Endothelial cell of umbilical vein (primary cell): ENCODE data around the gene DGKB. TPM values are rescaled to one million over a fixed set of nuclear protein-coding genes. Genes with fewer than 3 reads are reported as not detected.

Experiments used
- BruUV-seq: library from RNA; stranded (reverse); fragments of 400-500 nt; replicated peaks from 2 replicates; lab custom pipeline; 2021; lab: Mats Ljungman, UMichigan
- CTCF ChIA-PET: fragments of 300-600, 350-600 bp; sonication (Branson Sonifier 250); formaldehyde crosslinking; loops from one replicate; lab custom pipeline; 2021; ENCODE audit warnings: antibody characterized with exemption, inconsistent platforms; lab: Charles Lee
- POLR2A ChIA-PET: fragments of 300-600, 350-600 bp; sonication (Branson Sonifier 250); formaldehyde crosslinking; loops from one replicate; lab custom pipeline; 2021; ENCODE audit warnings: antibody characterized with exemption, inconsistent platforms; lab: Charles Lee
- DNase-seq: peaks from one replicate; pipeline ENCODE4 v3.0.0-alpha.2; 2011; ENCODE audit warnings: low read depth, low spot score
- FAIRE-seq: peaks from 2 replicates; lab custom pipeline; 2011; peaks lifted over from hg19 to GRCh38; lab: Jason Lieb, UNC
- H2AFZ ChIP-seq: 2 replicates; pipeline ENCODE4 v1.6.0; 2012; ENCODE audit warnings: low read depth, low read length, control low read depth, inconsistent platforms
- H3K27ac ChIP-seq: 2 replicates; pipeline ENCODE4 v1.5.1; 2011; ENCODE audit warnings: low read depth, mild to moderate bottlenecking, control low read depth, low read length, moderate library complexity; ENCODE audit not compliant: insufficient read depth
- H3K27me3 ChIP-seq, 2 experiments: 2 replicates each; pipeline versions ENCODE4 v1.6.0 to v1.6.1; 2011; ENCODE audit warnings: low read length in 2 of 2, mixed read lengths in 1 of 2; ENCODE audit not compliant: control insufficient read depth in 2 of 2, insufficient read depth in 2 of 2
- H3K36me3 ChIP-seq, 2 experiments: 2 replicates in 1 of 2; 3 replicates in 1 of 2; pipeline ENCODE4 v1.5.1; 2011; ENCODE audit warnings: low read length in 2 of 2, mild to moderate bottlenecking in 1 of 2, moderate library complexity in 1 of 2; ENCODE audit not compliant: control insufficient read depth in 2 of 2, insufficient read depth in 2 of 2; ENCODE audit errors: extremely low read depth in 1 of 2
- H3K4me1 ChIP-seq: 3 replicates; pipeline ENCODE4 v1.5.1; 2011; ENCODE audit warnings: mild to moderate bottlenecking, low read length; ENCODE audit not compliant: control insufficient read depth, insufficient read depth; ENCODE audit errors: extremely low read depth
- H3K4me2 ChIP-seq: 2 replicates; pipeline ENCODE4 v1.6.1; 2011; ENCODE audit warnings: low read length, control low read depth, mixed read lengths; ENCODE audit not compliant: insufficient read depth
- H3K4me3 ChIP-seq, 3 experiments: fragments of 200-600 bp in 1 of 3; sonication (generic), shearing (Covaris generic) in 1 of 3; replicated peaks in 1 of 3; 2 replicates each; pipeline ENCODE4 v1.5.1; 2011 to 2016; ENCODE audit warnings: control low read depth in 3 of 3, low read length in 3 of 3, mild to moderate bottlenecking in 2 of 3, inconsistent platforms in 1 of 3, low read depth in 1 of 3, moderate library complexity in 1 of 3; ENCODE audit not compliant: insufficient read depth in 1 of 3
- H3K79me2 ChIP-seq: 2 replicates; pipeline ENCODE4 v1.6.0; 2012; ENCODE audit warnings: low read length, inconsistent platforms; ENCODE audit not compliant: control insufficient read depth, insufficient read depth
- H3K9ac ChIP-seq: replicated peaks from 2 replicates; pipeline ENCODE3; 2011; ENCODE audit warnings: low read length, control low read depth; ENCODE audit not compliant: insufficient read depth; ENCODE audit errors: extremely low read depth
- H3K9me1 ChIP-seq: replicated peaks from 3 replicates; pipeline ENCODE4 v1.6.0; 2011; ENCODE audit warnings: mild to moderate bottlenecking, low read length; ENCODE audit not compliant: control insufficient read depth, insufficient read depth; ENCODE audit errors: extremely low read depth
- H3K9me3 ChIP-seq: replicated peaks from 2 replicates; pipeline ENCODE4 v1.5.1; 2012; ENCODE audit warnings: low read length, inconsistent platforms; ENCODE audit not compliant: control insufficient read depth, insufficient read depth
- H4K20me1 ChIP-seq: replicated peaks from 2 replicates; pipeline ENCODE3; 2011; ENCODE audit warnings: mild to moderate bottlenecking, low read length; ENCODE audit not compliant: control insufficient read depth, insufficient read depth; ENCODE audit errors: extremely low read depth
- EZH2 ChIP-seq: IDR thresholded peaks from 2 replicates; pipeline ENCODE4 v1.6.1; 2012; ENCODE audit warnings: borderline replicate concordance, low read depth, mild to moderate bottlenecking, moderate library complexity, low read length, inconsistent platforms; ENCODE audit not compliant: severe bottlenecking
- FOS ChIP-seq: IDR thresholded peaks from 2 replicates; pipeline ENCODE4 v1.6.1; 2011; ENCODE audit warnings: mild to moderate bottlenecking, low read length, moderate library complexity, borderline replicate concordance; ENCODE audit not compliant: insufficient read depth
- GATA2 ChIP-seq: IDR thresholded peaks from 2 replicates; pipeline ENCODE4 v1.7.0; 2011; ENCODE audit warnings: low read depth, mild to moderate bottlenecking, moderate library complexity, mixed read lengths, low read length; ENCODE audit not compliant: insufficient read length, insufficient read depth
- JUN ChIP-seq: IDR thresholded peaks from 2 replicates; pipeline ENCODE4 v1.6.1; 2011; ENCODE audit warnings: borderline replicate concordance, low read depth; ENCODE audit not compliant: insufficient read length, insufficient read depth
- POLR2A ChIP-seq: IDR thresholded peaks from 2 replicates; pipeline ENCODE4 v1.6.1; 2012; ENCODE audit warnings: low read depth, mild to moderate bottlenecking, control low read depth, low read length
- POLR2AphosphoS5 ChIP-seq: IDR thresholded peaks from 2 replicates; pipeline ENCODE4 v1.6.1; 2012; ENCODE audit warnings: low read depth, mild to moderate bottlenecking, control low read depth, low read length, moderate library complexity; ENCODE audit not compliant: insufficient read depth
- dilution Hi-C: fragments of 300-500 bp; cut with MboI; formaldehyde crosslinking; loops from one replicate; pipeline ENCODE4 v1.15.0; 2019; ENCODE audit warnings: low sequenced_read_pairs; ENCODE audit not compliant: extremely low pct_ligation_motif_present
- intact Hi-C: fragments of 100-400 bp; cut with micrococcal nuclease; formaldehyde crosslinking; loops from one replicate; pipeline ENCODE4 v1.10.0; 2022
- polyA plus RNA-seq, 4 experiments: library from polyadenylated mRNA; depleted of rRNA in 3 of 4; stranded (reverse) in 3 of 4; unstranded in 1 of 4; fragments of >200 nt; gene quantifications; 2 replicates each; pipeline versions ENCODE4 v1.2.1 to v1.2.3, GENCODE V29; 2011 to 2012; ENCODE audit warnings: missing spikeins in 1 of 4
- total RNA-seq: library from RNA; stranded (reverse); gene quantifications from 2 replicates; pipeline ENCODE4 v1.2.3, GENCODE V29; 2021
- TF ChIP-seq, protein P1 (sequence below): IDR thresholded peaks from 2 replicates; pipeline ENCODE4 v1.6.1; 2011; ENCODE audit not compliant: insufficient read depth, insufficient read length
- TF ChIP-seq, protein P2 (sequence below), 2 donors: IDR thresholded peaks; 1 replicate in 1 of 2; 2 replicates in 1 of 2; pipeline ENCODE4 v1.5.1; 2011; ENCODE audit warnings: low read length in 2 of 2, mild to moderate bottlenecking in 2 of 2, moderate library complexity in 2 of 2, control low read depth in 1 of 2, inconsistent platforms in 1 of 2, low read depth in 1 of 2; ENCODE audit not compliant: insufficient read depth in 1 of 2; ENCODE audit errors: extremely low read depth in 1 of 2

DGKB gene
- total and polyA plus RNA-seq, 2 donors (not counting 3 experiments of a cell fraction or from before 2014, with no cell fraction given), result not detected

DNA sequence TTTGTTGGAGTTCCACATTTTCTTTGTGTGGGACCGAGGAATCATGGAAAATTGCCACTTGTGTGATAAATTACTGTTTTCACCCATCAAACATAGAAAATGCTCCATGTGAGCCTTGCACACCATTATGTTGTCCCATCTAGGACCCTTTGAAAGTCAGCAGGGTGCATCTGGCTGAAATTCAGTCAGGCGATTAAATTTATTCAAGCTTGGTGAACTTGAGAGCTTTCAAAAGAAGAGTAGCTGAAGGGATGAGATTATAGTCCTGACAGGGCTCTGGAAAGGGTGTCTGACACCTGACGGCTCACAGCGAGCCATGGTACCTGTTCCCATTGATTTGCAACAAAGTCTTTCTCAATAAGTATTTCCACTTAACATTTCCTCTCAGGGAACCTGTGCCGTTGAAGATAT is 513.4 kb downstream of the DGKB start:
- ChIA-PET CTCF (no interaction called here), POLR2A (no interaction called here)
- Histone ChIP-seq H3K36me3 (no peaks in the 10 kb centered on the region), H3K9me1 (no peaks in the 10 kb centered on the region), H3K9me3 (no peaks in the 10 kb centered on the region), H3K27ac (no peak overlapping the region), H3K27me3 (no peaks in the 10 kb centered on the region), H3K4me1 (no peaks in the 10 kb centered on the region), H3K4me2 (no peak overlapping the region), H3K9ac (no peak overlapping the region), H4K20me1 (no peaks in the 10 kb centered on the region), H3K79me2 (no peaks in the 10 kb centered on the region), H3K4me3 (no peak overlapping the region), H2AFZ (no peak overlapping the region)
- TF ChIP-seq POLR2AphosphoS5, result no peak
- TF ChIP-seq POLR2A, result no peak
- no peak for TF ChIP-seq FOS
- TF ChIP-seq, protein P1, sequence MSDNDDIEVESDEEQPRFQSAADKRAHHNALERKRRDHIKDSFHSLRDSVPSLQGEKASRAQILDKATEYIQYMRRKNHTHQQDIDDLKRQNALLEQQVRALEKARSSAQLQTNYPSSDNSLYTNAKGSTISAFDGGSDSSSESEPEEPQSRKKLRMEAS, result no peak
- no peak for TF ChIP-seq EZH2
- dilution Hi-C loops (no loop called here), intact Hi-C loops (no loop called here)
- no TSS peak for BruUV-seq
- no peak for DNase-seq
- no peak for FAIRE-seq

DNA sequence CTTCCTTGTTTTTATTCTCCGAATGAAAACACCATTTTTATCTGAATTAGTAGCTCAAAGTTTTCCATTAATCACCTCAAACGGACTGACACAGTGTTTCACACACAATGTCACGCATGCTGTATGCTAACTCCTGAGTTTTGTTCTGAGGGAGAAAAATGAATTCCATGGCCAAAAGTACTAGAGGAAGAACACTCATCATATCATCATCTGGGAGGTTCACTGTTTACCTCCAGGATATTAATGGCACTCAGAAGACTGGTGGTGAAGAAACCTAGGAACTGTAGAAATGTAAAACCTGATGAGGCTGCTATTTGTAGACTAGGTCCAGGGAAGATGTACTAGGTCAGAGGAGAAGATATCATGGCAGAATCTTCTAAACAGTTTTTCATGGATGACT is 517.5 kb downstream of the DGKB start:
- TF ChIP-seq, protein P1, result no peak
- TF ChIP-seq JUN (no peak), GATA2 (no peak), POLR2A (no peak)
- TF ChIP-seq, protein P2, sequence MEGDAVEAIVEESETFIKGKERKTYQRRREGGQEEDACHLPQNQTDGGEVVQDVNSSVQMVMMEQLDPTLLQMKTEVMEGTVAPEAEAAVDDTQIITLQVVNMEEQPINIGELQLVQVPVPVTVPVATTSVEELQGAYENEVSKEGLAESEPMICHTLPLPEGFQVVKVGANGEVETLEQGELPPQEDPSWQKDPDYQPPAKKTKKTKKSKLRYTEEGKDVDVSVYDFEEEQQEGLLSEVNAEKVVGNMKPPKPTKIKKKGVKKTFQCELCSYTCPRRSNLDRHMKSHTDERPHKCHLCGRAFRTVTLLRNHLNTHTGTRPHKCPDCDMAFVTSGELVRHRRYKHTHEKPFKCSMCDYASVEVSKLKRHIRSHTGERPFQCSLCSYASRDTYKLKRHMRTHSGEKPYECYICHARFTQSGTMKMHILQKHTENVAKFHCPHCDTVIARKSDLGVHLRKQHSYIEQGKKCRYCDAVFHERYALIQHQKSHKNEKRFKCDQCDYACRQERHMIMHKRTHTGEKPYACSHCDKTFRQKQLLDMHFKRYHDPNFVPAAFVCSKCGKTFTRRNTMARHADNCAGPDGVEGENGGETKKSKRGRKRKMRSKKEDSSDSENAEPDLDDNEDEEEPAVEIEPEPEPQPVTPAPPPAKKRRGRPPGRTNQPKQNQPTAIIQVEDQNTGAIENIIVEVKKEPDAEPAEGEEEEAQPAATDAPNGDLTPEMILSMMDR (IDR thresholded peaks at IDR 0.05; ENCODE audit: extremely low read depth in 1 of 2, insufficient read depth in 1 of 2, low read depth in 1 of 2, low read length in 2 of 2), result no peak
- no peaks in the 10 kb centered on the region for H3K79me2 ChIP-seq
- intact Hi-C loops, result no loop called here
- H3K9me1 ChIP-seq, result no peaks in the 10 kb centered on the region
- H3K9ac ChIP-seq, result no peak overlapping the region
- no peaks in the 10 kb centered on the region for H3K4me1 ChIP-seq
- no peaks in the 10 kb centered on the region for H4K20me1 ChIP-seq
- POLR2A ChIA-PET, result no interaction called here
- no peak overlapping the region for H3K4me2 ChIP-seq
- H3K27me3 ChIP-seq, result no peaks in the 10 kb centered on the region
- DNase-seq (no peak), FAIRE-seq (no peak)
- CTCF ChIA-PET, result no interaction called here
- no peak overlapping the region for H3K4me3 ChIP-seq
- dilution Hi-C loops, result no loop called here
- no peak overlapping the region for H3K27ac ChIP-seq
- H3K9me3 ChIP-seq, result no peaks in the 10 kb centered on the region
- H2AFZ ChIP-seq, result no peak overlapping the region
- BruUV-seq, result no TSS peak
- H3K36me3 ChIP-seq, result no peaks in the 10 kb centered on the region
